OCI-LY3 (cell line): ENCODE measurements around the gene CD247.

Experiments used
- H2AFZ ChIP-seq: fragments of 200-600, 300-600 bp; shearing (Covaris generic); 2 replicates; pipeline ENCODE4 v1.6.0; 2014; ENCODE audit warnings: antibody characterized with exemption, low read depth, low read length
- H3K27ac ChIP-seq: fragments of 200-600, 300-600 bp; sonication (generic); 2 replicates; pipeline ENCODE4 v1.5.1; 2014; ENCODE audit warnings: mild to moderate bottlenecking, low read length, moderate library complexity, mixed read lengths
- H3K27me3 ChIP-seq: fragments of 200-600, 300-600 bp; sonication (generic); 2 replicates; pipeline ENCODE4 v1.6.1; 2014; ENCODE audit warnings: low read depth, low read length, mixed read lengths
- H3K36me3 ChIP-seq: fragments of 200-600, 300-600 bp; sonication (generic); replicated peaks from 2 replicates; pipeline ENCODE3; 2014; ENCODE audit warnings: low read depth, low read length, mixed read lengths
- H3K4me1 ChIP-seq: fragments of 300-600, 200-600 bp; sonication (generic); 2 replicates; pipeline ENCODE4 v1.6.1; 2014; ENCODE audit warnings: low read length, mixed read lengths
- H3K4me2 ChIP-seq: fragments of 200-600, 300-600 bp; sonication (generic); 2 replicates; pipeline ENCODE4 v1.6.1; 2014; ENCODE audit warnings: low read length, mixed read lengths
- H3K4me3 ChIP-seq: fragments of 300-600, 200-600 bp; sonication (generic); 2 replicates; pipeline ENCODE4 v1.5.1; 2014; ENCODE audit warnings: antibody characterized with exemption, mild to moderate bottlenecking, low read length, moderate library complexity
- H3K79me2 ChIP-seq: fragments of 300-600, 200-600 bp; shearing (Covaris generic); 2 replicates; pipeline ENCODE4 v1.6.1; 2014; ENCODE audit warnings: mild to moderate bottlenecking, low read length, mixed read lengths
- H3K9ac ChIP-seq: fragments of 300-600, 200-600 bp; shearing (Covaris generic); 2 replicates; pipeline ENCODE4 v1.6.0; 2014; ENCODE audit warnings: mild to moderate bottlenecking, low read length, moderate library complexity
- H3K9me3 ChIP-seq: fragments of 200-600, 300-600 bp; shearing (Covaris generic); 2 replicates; pipeline ENCODE4 v1.6.1; 2014; ENCODE audit warnings: low read length, mixed read lengths; ENCODE audit not compliant: insufficient read depth
- H4K20me1 ChIP-seq: fragments of 200-600, 300-600 bp; sonication (generic); 2 replicates; pipeline ENCODE4 v1.6.1; 2016; ENCODE audit warnings: low read length, mixed read lengths; ENCODE audit not compliant: insufficient read depth
- CTCF ChIP-seq: fragments of 200-600, 300-600 bp; sonication (generic); IDR thresholded peaks from 2 replicates; pipeline ENCODE4 v1.5.1; 2014; ENCODE audit warnings: antibody characterized with exemption, low read length, low read depth
- EZH2phosphoT487 ChIP-seq: fragments of 200-600 bp; shearing (Covaris generic); IDR thresholded peaks from 2 replicates; pipeline ENCODE4 v1.6.1; 2018; ENCODE audit warnings: antibody characterized with exemption, mixed run types, low read depth

Gene CD247

GRCh38 chr1:167564612-167565270 lies 46.4 kb upstream of the CD247 start:
- no peak for TF ChIP-seq CTCF
- no peak for TF ChIP-seq EZH2phosphoT487
- Histone ChIP-seq H3K4me2 (no peak overlapping the region), H2AFZ (no peak overlapping the region), H3K9me3 (no peaks in the 10 kb centered on the region), H3K4me1 (peaks cover 34% of the 10 kb centered on the region), H3K79me2 (no peaks in the 10 kb centered on the region), H3K4me3 (no peak overlapping the region), H3K27ac (no peak overlapping the region), H4K20me1 (no peaks in the 10 kb centered on the region), H3K27me3 (0 out of 2 replicates have a peak, but pooled peaks cover 3% of the 10 kb centered on the region), H3K9ac (no peak overlapping the region), H3K36me3 (no peaks in the 10 kb centered on the region)

- Histone ChIP-seq H2AFZ (no peak overlapping the region), H3K27ac (no peak overlapping the region), H4K20me1 (no peaks in the 10 kb centered on the region), H3K4me2 (peak overlapping the region; percentile 24), H3K4me3 (no peak overlapping the region), H3K9ac (no peak overlapping the region), H3K36me3 (no peaks in the 10 kb centered on the region), H3K9me3 (no peaks in the 10 kb centered on the region), H3K79me2 (no peaks in the 10 kb centered on the region), H3K27me3 (0 out of 2 replicates have a peak, but pooled peaks cover 3% of the 10 kb centered on the region), H3K4me1 (peaks cover 34% of the 10 kb centered on the region)
- TF ChIP-seq EZH2phosphoT487 (no peak), CTCF (no peak)
Measured at GRCh38 chr1:167563579-167564246, 45.4 kb upstream of the CD247 start.

GRCh38 chr1:167562702-167563101 lies 44.4 kb upstream of the CD247 start:
- peaks cover 34% of the 10 kb centered on the region for H3K4me1 ChIP-seq
- TF ChIP-seq EZH2phosphoT487 (no peak), CTCF (no peak)
- no peaks in the 10 kb centered on the region for H4K20me1 ChIP-seq
- H3K79me2 ChIP-seq = no peaks in the 10 kb centered on the region
- no peak overlapping the region for H3K9ac ChIP-seq
- H3K9me3 ChIP-seq = no peaks in the 10 kb centered on the region
- H3K36me3 ChIP-seq = no peaks in the 10 kb centered on the region
- H3K27ac ChIP-seq = no peak overlapping the region
- H3K27me3 ChIP-seq = 0 out of 2 replicates have a peak, but pooled peaks cover 2% of the 10 kb centered on the region
- H3K4me2 ChIP-seq = no peak overlapping the region
- no peak overlapping the region for H3K4me3 ChIP-seq
- no peak overlapping the region for H2AFZ ChIP-seq

GRCh38 chr1:167561753-167562152 lies 43.4 kb upstream of the CD247 start:
- Histone ChIP-seq H3K27me3 (no peaks in the 10 kb centered on the region), H3K9me3 (no peaks in the 10 kb centered on the region), H3K27ac (no peak overlapping the region), H2AFZ (no peak overlapping the region), H3K4me3 (no peak overlapping the region), H3K4me1 (peaks cover 34% of the 10 kb centered on the region), H4K20me1 (no peaks in the 10 kb centered on the region), H3K79me2 (no peaks in the 10 kb centered on the region), H3K9ac (no peak overlapping the region), H3K36me3 (no peaks in the 10 kb centered on the region), H3K4me2 (no peak overlapping the region)
- no peak for TF ChIP-seq EZH2phosphoT487
